ENCODE data around the gene EXD2.
"Not testable (repeated sequence)": the region's sequence is repeated elsewhere in the genome, so short reads cannot be mapped to it uniquely, and the experiment has no call there.

The EXD2 gene

DNA sequence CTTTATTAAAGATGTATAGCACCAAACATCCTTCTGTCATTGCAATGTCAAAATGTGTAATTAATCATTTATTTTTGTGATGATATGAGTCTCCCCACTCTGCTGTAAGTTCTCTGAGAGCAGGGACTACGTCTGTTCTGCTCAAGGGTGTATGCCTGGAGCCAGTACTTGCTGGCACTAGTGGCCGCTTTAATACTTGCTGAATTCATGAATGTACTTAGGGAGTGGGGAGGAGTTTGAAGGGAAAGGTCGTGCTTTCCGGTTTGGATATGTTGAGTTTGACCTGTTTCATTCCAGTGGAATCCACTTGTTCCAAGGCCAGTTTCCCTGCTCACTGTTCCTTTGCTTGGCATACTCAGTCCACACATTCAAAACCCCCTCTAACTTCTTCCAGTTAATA lies 36.5 kb upstream of the EXD2 start:
- Histone ChIP-seq H3K36me3 (ENCODE audit: control insufficient read depth, insufficient read depth, low read length) (no peaks in the 10 kb centered on the region), H3K27ac (ENCODE audit: low read depth, low read length) (no peak overlapping the region), H3K4me3 (ENCODE audit: low read depth, low read length) (no peak overlapping the region), H3K9ac (ENCODE audit: low read length) (no peak overlapping the region), H3K4me1 (ENCODE audit: control insufficient read depth, insufficient read depth, low read length) (peaks cover 10% of the 10 kb centered on the region), H3K27me3 (ENCODE audit: control insufficient read depth, insufficient read depth, low read length) (peaks cover 9% of the 10 kb centered on the region), H3K9me3 (ENCODE audit: control insufficient read depth, insufficient read depth, low read depth, low read length) (no peaks in the 10 kb centered on the region)

DNA sequence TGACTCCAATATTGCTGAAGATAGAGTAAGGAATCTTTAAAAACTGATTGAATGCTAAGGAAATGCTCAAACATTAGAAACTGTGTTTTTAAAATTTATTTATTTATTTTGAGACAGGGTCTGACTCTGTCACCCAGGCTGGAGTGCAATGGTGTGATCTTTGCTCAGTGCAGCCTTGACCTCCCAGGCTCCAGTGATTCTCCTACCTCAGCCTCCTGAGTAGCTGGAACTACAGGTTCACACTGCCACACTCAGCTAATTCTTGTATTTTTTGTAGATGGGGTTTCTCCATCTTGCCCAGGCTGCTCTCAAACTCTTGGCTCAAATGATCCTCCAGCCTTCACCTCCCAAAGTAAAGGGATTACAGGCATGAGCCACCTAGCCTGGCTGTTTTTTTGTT lies 35.1 kb upstream of the EXD2 start:
- no peak overlapping the region for H3K27ac ChIP-seq (ENCODE audit: low read depth, low read length)
- peaks cover 10% of the 10 kb centered on the region for H3K4me1 ChIP-seq (ENCODE audit: control insufficient read depth, insufficient read depth, low read length)
- peaks cover 9% of the 10 kb centered on the region for H3K27me3 ChIP-seq (ENCODE audit: control insufficient read depth, insufficient read depth, low read length)
- H3K4me3 ChIP-seq (ENCODE audit: low read depth, low read length) = no peak overlapping the region
- H3K9ac ChIP-seq (ENCODE audit: low read length) = no peak overlapping the region
- no peaks in the 10 kb centered on the region for H3K36me3 ChIP-seq (ENCODE audit: control insufficient read depth, insufficient read depth, low read length)
- no peaks in the 10 kb centered on the region for H3K9me3 ChIP-seq (ENCODE audit: control insufficient read depth, insufficient read depth, low read depth, low read length)

DNA sequence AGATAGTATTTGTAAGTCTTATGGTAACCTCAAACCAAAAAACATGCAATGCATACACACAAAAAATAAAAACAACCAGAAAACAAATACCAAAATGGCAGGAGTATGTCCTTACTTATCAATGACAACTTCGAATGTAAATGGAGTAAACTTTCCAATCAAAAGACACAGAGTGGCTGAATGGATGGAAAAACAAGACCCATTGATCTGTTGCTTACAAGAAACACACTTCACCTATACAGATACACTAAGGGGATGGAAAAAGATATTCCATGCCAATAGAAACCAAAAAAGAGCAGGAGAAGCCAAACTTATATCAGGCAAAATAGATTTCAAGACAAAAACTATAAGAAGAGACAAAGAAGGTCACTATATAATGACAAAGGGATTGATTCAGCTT lies 29.7 kb upstream of the EXD2 start:
- H3K4me3 ChIP-seq (ENCODE audit: low read depth, low read length) = no peak overlapping the region
- no peaks in the 10 kb centered on the region; the same call in 1 of the 2 replicates for H3K9me3 ChIP-seq (ENCODE audit: control insufficient read depth, insufficient read depth, low read depth, low read length)
- no peak overlapping the region for H3K9ac ChIP-seq (ENCODE audit: low read length)
- no peaks in the 10 kb centered on the region for H3K27me3 ChIP-seq (ENCODE audit: control insufficient read depth, insufficient read depth, low read length)
- H3K4me1 ChIP-seq (ENCODE audit: control insufficient read depth, insufficient read depth, low read length) = no peaks in the 10 kb centered on the region
- no peaks in the 10 kb centered on the region for H3K36me3 ChIP-seq (ENCODE audit: control insufficient read depth, insufficient read depth, low read length)
- no peak overlapping the region for H3K27ac ChIP-seq (ENCODE audit: low read depth, low read length)

DNA sequence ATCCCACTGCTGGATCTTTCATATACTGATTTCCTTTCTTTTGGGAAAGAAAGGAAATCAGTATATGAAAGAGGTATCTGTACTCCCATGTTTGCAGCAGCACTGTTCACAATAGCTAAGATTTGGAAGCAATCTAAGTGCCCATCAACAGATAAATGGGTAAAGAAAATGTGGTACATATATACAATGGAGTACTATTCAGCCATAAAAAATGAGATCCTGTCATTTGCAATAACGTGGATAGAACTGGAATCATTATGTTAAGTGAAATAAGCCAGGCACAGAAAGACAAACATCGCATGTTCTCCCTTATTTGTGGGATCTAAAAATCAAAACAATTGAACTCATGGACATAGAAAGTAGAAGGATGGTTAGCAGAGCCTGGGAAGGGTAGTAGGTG lies 25.5 kb upstream of the EXD2 start:
- not testable (repeated sequence) for H3K4me1 ChIP-seq (ENCODE audit: control insufficient read depth, insufficient read depth, low read length); H3K9ac ChIP-seq (ENCODE audit: low read length); H3K27ac ChIP-seq (ENCODE audit: low read depth, low read length); H3K9me3 ChIP-seq (ENCODE audit: control insufficient read depth, insufficient read depth, low read depth, low read length); H3K4me3 ChIP-seq (ENCODE audit: low read depth, low read length); H3K36me3 ChIP-seq (ENCODE audit: control insufficient read depth, insufficient read depth, low read length); H3K27me3 ChIP-seq (ENCODE audit: control insufficient read depth, insufficient read depth, low read length)

DNA sequence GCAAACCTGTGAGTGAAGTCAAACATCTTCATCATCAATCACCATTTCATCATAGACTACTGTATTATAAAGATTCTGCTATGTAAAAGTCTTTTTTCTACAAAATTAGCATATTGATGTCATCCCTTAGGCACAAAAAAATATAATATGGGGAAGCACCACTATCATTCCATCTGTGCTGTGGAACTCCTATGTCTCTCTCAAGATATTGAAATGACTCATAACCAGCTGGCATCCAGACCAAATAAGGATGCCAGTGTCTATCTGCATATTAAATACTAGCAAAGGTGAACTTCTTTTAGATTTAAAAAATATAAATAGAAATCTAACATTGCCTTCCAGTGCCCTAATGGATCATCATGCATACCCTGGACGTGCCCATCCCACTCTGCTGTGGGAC lies 20.5 kb upstream of the EXD2 start:
- H3K27me3 ChIP-seq (ENCODE audit: control insufficient read depth, insufficient read depth, low read length) = no peaks in the 10 kb centered on the region
- H3K9ac ChIP-seq (ENCODE audit: low read length) = no peak overlapping the region
- no peak overlapping the region for H3K4me3 ChIP-seq (ENCODE audit: low read depth, low read length)
- H3K9me3 ChIP-seq (ENCODE audit: control insufficient read depth, insufficient read depth, low read depth, low read length) = no peaks in the 10 kb centered on the region
- H3K4me1 ChIP-seq (ENCODE audit: control insufficient read depth, insufficient read depth, low read length) = no peaks in the 10 kb centered on the region
- H3K36me3 ChIP-seq (ENCODE audit: control insufficient read depth, insufficient read depth, low read length) = no peaks in the 10 kb centered on the region
- no peak overlapping the region for H3K27ac ChIP-seq (ENCODE audit: low read depth, low read length)

DNA sequence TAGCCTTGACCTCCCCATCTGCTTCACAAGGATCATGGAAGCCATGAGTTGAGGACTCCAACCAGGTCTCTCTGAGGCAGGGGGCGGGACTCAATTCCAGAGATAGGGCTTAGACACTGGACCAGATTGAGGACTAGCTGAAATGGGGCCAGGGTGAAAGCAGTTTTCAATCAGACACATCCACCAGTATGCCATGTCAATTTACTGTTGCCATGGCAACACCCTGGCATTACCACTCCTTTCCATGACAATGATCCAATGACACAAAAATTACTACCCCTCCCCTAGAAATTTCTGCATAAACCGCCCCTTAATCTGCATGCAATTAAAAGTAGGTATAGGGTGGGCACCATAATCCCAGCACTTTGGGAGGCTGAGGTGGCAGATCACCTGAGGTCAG lies 19.7 kb upstream of the EXD2 start:
- Histone ChIP-seq H3K9ac (ENCODE audit: low read length) (no peak overlapping the region), H3K9me3 (ENCODE audit: control insufficient read depth, insufficient read depth, low read depth, low read length) (no peaks in the 10 kb centered on the region), H3K4me3 (ENCODE audit: low read depth, low read length) (no peak overlapping the region), H3K36me3 (ENCODE audit: control insufficient read depth, insufficient read depth, low read length) (no peaks in the 10 kb centered on the region), H3K27me3 (ENCODE audit: control insufficient read depth, insufficient read depth, low read length) (no peaks in the 10 kb centered on the region), H3K4me1 (ENCODE audit: control insufficient read depth, insufficient read depth, low read length) (no peaks in the 10 kb centered on the region), H3K27ac (ENCODE audit: low read depth, low read length) (no peak overlapping the region)

DNA sequence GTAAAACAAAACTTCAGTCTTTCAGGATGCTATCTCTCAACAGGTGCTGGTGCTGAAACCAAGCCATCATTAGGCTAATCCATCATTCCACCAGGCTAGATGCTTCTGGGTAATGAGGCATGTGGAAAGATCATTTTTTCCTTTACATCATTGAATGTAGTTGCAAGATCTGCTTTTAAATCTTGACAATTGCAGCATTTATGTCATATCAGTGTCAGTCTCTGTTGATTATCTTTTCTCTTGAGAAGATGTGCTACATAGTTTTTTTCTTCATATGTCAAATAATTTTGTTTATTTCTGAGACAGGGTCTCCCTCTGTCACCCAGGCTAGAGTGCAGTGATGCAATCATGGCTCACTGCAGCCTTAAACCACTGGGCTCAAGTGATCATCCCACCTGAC lies 16.2 kb upstream of the EXD2 start:
- no peaks in the 10 kb centered on the region for H3K9me3 ChIP-seq (ENCODE audit: control insufficient read depth, insufficient read depth, low read depth, low read length)
- no peaks in the 10 kb centered on the region for H3K36me3 ChIP-seq (ENCODE audit: control insufficient read depth, insufficient read depth, low read length)
- no peak overlapping the region for H3K27ac ChIP-seq (ENCODE audit: low read depth, low read length)
- H3K4me1 ChIP-seq (ENCODE audit: control insufficient read depth, insufficient read depth, low read length) = no peaks in the 10 kb centered on the region
- H3K27me3 ChIP-seq (ENCODE audit: control insufficient read depth, insufficient read depth, low read length) = no peaks in the 10 kb centered on the region
- H3K4me3 ChIP-seq (ENCODE audit: low read depth, low read length) = no peak overlapping the region
- no peak overlapping the region for H3K9ac ChIP-seq (ENCODE audit: low read length)

DNA sequence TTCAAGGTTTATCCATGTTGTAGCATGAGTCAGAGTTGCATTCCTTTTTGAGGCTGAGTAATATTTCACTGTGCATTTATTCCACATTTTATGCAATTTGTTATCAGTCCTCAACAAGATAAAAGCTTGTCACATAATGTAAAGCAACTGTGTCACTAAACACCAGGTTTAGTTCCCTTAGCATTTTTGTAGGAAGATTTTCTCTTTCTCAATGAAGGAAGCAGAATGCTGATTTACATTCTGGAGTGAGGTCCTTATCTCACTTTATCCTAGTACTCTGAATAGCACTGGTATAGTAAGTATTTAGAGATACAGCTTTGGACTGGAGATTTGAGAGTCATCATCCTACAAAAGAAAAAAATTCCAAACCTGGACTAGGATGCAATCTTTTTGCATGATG lies 9.8 kb upstream of the EXD2 start:
- Histone ChIP-seq H3K27me3 (ENCODE audit: control insufficient read depth, insufficient read depth, low read length) (no peaks in the 10 kb centered on the region), H3K27ac (ENCODE audit: low read depth, low read length) (no peak overlapping the region), H3K9ac (ENCODE audit: low read length) (no peak overlapping the region), H3K4me1 (ENCODE audit: control insufficient read depth, insufficient read depth, low read length) (peaks cover 14% of the 10 kb centered on the region), H3K36me3 (ENCODE audit: control insufficient read depth, insufficient read depth, low read length) (no peaks in the 10 kb centered on the region), H3K4me3 (ENCODE audit: low read depth, low read length) (no peak overlapping the region), H3K9me3 (ENCODE audit: control insufficient read depth, insufficient read depth, low read depth, low read length) (no peaks in the 10 kb centered on the region)

DNA sequence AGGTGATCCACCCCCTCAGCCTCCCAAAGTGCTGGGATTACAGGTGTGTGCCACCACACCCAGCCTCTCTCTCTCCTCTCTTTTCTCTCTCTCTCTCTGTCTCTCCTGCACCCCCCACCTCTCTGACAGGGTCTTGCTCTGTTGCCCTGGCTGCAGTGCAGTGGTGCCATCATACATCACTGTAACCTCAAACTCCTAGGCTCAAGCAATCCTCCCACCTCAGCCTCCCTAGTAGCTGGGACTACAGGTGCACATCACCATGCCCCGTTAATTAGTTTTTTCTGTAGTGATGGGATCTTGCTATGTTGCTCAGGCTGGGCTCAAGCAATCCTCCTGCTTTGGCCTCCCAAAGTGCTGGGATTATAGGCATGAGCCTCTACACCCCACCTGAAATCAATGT lies 8.7 kb upstream of the EXD2 start:
- H3K36me3 ChIP-seq (ENCODE audit: control insufficient read depth, insufficient read depth, low read length); H3K4me3 ChIP-seq (ENCODE audit: low read depth, low read length); H3K27me3 ChIP-seq (ENCODE audit: control insufficient read depth, insufficient read depth, low read length); H3K9me3 ChIP-seq (ENCODE audit: control insufficient read depth, insufficient read depth, low read depth, low read length); H3K27ac ChIP-seq (ENCODE audit: low read depth, low read length); H3K9ac ChIP-seq (ENCODE audit: low read length): not testable (repeated sequence)
- H3K4me1 ChIP-seq (ENCODE audit: control insufficient read depth, insufficient read depth, low read length) = peaks cover 14% of the 10 kb centered on the region

DNA sequence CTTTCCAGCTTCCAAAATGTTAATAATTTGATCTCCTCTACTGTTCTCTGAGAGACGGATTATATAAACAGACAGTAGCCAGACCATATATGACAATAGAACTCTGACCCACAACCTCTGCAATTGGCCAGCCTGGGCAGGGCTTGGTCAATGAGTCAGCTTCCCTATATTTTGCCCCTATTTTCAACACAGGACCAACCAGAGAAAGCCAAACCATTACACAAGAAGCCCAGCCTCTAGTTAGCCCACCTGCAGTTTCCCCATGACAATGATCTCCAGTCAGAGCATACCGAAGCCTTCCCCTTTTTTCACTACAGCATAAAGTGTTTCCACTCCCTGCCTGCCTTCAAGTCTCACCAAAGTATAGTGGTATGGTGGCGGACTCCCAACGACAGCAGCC lies 7.6 kb upstream of the EXD2 start:
- H3K9ac ChIP-seq (ENCODE audit: low read length) = no peak overlapping the region
- H3K27ac ChIP-seq (ENCODE audit: low read depth, low read length) = 0 out of 2 replicates have a peak overlapping the region, but pooled peaks have one; percentile 27
- H3K4me3 ChIP-seq (ENCODE audit: low read depth, low read length) = no peak overlapping the region
- no peaks in the 10 kb centered on the region for H3K27me3 ChIP-seq (ENCODE audit: control insufficient read depth, insufficient read depth, low read length)
- H3K4me1 ChIP-seq (ENCODE audit: control insufficient read depth, insufficient read depth, low read length) = peaks cover 14% of the 10 kb centered on the region
- no peaks in the 10 kb centered on the region for H3K9me3 ChIP-seq (ENCODE audit: control insufficient read depth, insufficient read depth, low read depth, low read length)
- H3K36me3 ChIP-seq (ENCODE audit: control insufficient read depth, insufficient read depth, low read length) = no peaks in the 10 kb centered on the region

DNA sequence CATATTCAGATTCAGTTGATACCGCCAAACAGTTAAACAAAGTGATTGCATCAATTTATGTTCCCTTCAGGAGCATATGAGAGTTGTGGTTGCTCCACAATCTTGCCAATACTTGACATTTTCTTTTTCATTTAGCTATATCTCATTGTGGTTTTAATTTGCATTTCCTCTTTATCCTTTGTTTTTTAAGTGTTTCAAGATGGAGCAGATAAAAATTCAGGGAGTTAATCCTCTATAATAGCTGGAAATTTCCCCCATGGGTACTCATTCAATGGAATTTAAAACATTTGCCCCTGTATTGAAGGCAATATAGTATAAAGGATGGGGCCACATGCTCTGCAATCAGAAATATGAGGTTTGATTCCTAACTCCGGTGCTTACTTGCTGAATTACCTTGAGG lies 1.1 kb upstream of the EXD2 start:
- Histone ChIP-seq H3K4me3 (ENCODE audit: low read depth, low read length) (no peak overlapping the region), H3K9ac (ENCODE audit: low read length) (no peak overlapping the region), H3K36me3 (ENCODE audit: control insufficient read depth, insufficient read depth, low read length) (no peaks in the 10 kb centered on the region), H3K27ac (ENCODE audit: low read depth, low read length) (0 out of 2 replicates have a peak overlapping the region, but pooled peaks have one; percentile 3), H3K27me3 (ENCODE audit: control insufficient read depth, insufficient read depth, low read length) (no peaks in the 10 kb centered on the region), H3K4me1 (ENCODE audit: control insufficient read depth, insufficient read depth, low read length) (peaks cover 12% of the 10 kb centered on the region), H3K9me3 (ENCODE audit: control insufficient read depth, insufficient read depth, low read depth, low read length) (no peaks in the 10 kb centered on the region)

DNA sequence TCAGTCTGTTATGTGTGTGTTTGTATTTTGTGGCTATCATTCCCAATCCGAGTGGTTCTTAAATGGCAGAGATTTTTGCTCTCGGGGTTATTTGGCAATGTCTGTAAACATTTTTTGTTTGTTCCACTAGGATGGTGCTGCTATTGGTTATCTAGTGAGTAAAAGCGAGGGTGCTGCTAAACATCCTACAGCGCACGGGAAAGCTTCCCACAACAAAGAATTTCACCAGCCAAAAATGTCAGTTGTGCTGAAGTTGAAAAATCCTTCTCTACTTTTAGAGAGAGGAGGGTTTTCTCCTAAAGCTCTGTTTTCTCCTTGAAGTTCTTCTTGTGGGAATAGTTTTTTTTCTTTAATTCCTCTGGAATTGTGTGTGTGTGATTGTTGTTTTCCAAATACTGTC lies 2.4 kb downstream of the EXD2 start:
- Histone ChIP-seq H3K27me3 (ENCODE audit: control insufficient read depth, insufficient read depth, low read length) (no peaks in the 10 kb centered on the region), H3K4me3 (ENCODE audit: low read depth, low read length) (no peak overlapping the region), H3K36me3 (ENCODE audit: control insufficient read depth, insufficient read depth, low read length) (no peaks in the 10 kb centered on the region), H3K4me1 (ENCODE audit: control insufficient read depth, insufficient read depth, low read length) (peaks cover 12% of the 10 kb centered on the region), H3K27ac (ENCODE audit: low read depth, low read length) (no peak overlapping the region), H3K9me3 (ENCODE audit: control insufficient read depth, insufficient read depth, low read depth, low read length) (no peaks in the 10 kb centered on the region), H3K9ac (ENCODE audit: low read length) (no peak overlapping the region)
